ENCODE results near the gene RNPEPL1.

Gene RNPEPL1

DNA sequence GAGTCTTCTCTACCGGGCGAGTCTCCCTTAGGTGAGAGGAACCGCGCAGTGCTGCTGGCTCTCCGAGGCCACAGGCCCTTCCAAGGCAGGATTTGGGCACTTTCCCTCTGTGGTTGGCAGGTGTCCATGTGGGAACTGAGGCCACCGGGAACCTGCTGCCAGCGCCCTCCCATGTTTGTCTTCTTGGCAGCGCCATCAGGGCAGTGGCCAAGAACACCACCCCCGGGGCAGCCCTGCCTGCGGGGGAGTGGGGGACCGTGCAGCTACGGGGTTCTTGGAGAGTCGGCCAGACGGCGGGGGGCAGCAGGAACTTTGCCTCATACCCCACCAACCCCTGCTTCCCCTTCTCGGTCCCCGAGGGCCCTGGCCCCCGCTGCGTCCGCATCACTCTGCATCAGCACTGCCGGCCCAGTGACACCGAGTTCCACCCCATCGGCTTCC is 28.2 kb downstream of the RNPEPL1 start:
- no peaks in the 10 kb centered on the region for H3K4me1 ChIP-seq (ENCODE audit: low read length)
- DNase-seq, result no peak
- H2AFZ ChIP-seq (ENCODE audit: low read length), result no peak overlapping the region
- no peaks in the 10 kb centered on the region for H4K20me1 ChIP-seq (ENCODE audit: insufficient read depth, low read length)
- H3K27ac ChIP-seq (ENCODE audit: low read length), result no peak overlapping the region
- H3K4me2 ChIP-seq (ENCODE audit: low read depth, low read length), result no peak overlapping the region
- no peaks in the 10 kb centered on the region for H3F3A ChIP-seq (ENCODE audit: insufficient read depth, low read length)
- TF ChIP-seq EZH2phosphoT487 (IDR thresholded peaks at IDR 0.05; ENCODE audit: low read length) (no peak), EZH2 (optimal IDR thresholded peaks at IDR 0.05; ENCODE audit: low read depth, low read length) (no peak)
- TF ChIP-seq, protein P1, sequence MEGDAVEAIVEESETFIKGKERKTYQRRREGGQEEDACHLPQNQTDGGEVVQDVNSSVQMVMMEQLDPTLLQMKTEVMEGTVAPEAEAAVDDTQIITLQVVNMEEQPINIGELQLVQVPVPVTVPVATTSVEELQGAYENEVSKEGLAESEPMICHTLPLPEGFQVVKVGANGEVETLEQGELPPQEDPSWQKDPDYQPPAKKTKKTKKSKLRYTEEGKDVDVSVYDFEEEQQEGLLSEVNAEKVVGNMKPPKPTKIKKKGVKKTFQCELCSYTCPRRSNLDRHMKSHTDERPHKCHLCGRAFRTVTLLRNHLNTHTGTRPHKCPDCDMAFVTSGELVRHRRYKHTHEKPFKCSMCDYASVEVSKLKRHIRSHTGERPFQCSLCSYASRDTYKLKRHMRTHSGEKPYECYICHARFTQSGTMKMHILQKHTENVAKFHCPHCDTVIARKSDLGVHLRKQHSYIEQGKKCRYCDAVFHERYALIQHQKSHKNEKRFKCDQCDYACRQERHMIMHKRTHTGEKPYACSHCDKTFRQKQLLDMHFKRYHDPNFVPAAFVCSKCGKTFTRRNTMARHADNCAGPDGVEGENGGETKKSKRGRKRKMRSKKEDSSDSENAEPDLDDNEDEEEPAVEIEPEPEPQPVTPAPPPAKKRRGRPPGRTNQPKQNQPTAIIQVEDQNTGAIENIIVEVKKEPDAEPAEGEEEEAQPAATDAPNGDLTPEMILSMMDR (IDR thresholded peaks at IDR 0.05; ENCODE audit: low read length), result no peak
- H3K27me3 ChIP-seq (replicated peaks; ENCODE audit: insufficient read depth, low read length), result no peaks in the 10 kb centered on the region
- H3K9ac ChIP-seq (ENCODE audit: low read length), result no peak overlapping the region
- peaks cover 30% of the 10 kb centered on the region for H3K79me2 ChIP-seq (ENCODE audit: low read length)
- H3K4me3 ChIP-seq (ENCODE audit: low read length), result no peak overlapping the region
- H3K9me3 ChIP-seq (replicated peaks; ENCODE audit: insufficient read depth, low read length), result no peaks in the 10 kb centered on the region
- no peaks in the 10 kb centered on the region for H3K9me2 ChIP-seq (replicated peaks; ENCODE audit: insufficient read depth, low read length)
- no peaks in the 10 kb centered on the region for H3K36me3 ChIP-seq (replicated peaks; ENCODE audit: insufficient read depth, low read length)

DNA sequence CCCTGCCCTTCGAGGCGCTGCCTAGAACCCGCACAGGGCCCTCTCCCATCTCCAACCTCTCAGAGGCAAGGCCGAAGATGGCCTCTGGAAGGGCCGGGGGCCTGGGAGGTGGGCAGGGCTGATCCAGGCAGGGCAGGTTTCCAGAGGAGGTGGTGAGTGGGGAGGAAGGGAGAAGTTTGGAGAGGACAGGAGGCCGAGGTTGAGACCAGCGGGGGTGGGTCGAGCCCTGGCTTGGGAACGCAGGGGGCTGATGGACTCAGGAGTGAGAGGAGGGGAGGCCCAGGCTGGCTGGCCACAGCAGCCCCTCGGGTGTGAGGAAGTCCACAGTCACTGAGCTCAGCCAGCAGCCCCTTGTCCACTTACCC is 28.8 kb downstream of the RNPEPL1 start:
- no peaks in the 10 kb centered on the region for H3K4me1 ChIP-seq (ENCODE audit: low read length)
- no peak overlapping the region for H2AFZ ChIP-seq (ENCODE audit: low read length)
- H3K4me2 ChIP-seq (ENCODE audit: low read depth, low read length), result no peak overlapping the region
- no peak for DNase-seq
- H4K20me1 ChIP-seq (ENCODE audit: insufficient read depth, low read length), result no peaks in the 10 kb centered on the region
- H3K9me2 ChIP-seq (replicated peaks; ENCODE audit: insufficient read depth, low read length), result no peaks in the 10 kb centered on the region
- no peak overlapping the region for H3K27ac ChIP-seq (ENCODE audit: low read length)
- H3K4me3 ChIP-seq (ENCODE audit: low read length), result no peak overlapping the region
- H3F3A ChIP-seq (ENCODE audit: insufficient read depth, low read length), result no peaks in the 10 kb centered on the region
- H3K36me3 ChIP-seq (replicated peaks; ENCODE audit: insufficient read depth, low read length), result no peaks in the 10 kb centered on the region
- no peaks in the 10 kb centered on the region for H3K27me3 ChIP-seq (replicated peaks; ENCODE audit: insufficient read depth, low read length)
- no peak overlapping the region for H3K9ac ChIP-seq (ENCODE audit: low read length)
- peaks cover 25% of the 10 kb centered on the region for H3K79me2 ChIP-seq (ENCODE audit: low read length)
- TF ChIP-seq, protein P1 (IDR thresholded peaks at IDR 0.05; ENCODE audit: low read length), result no peak
- no peak for TF ChIP-seq EZH2 (optimal IDR thresholded peaks at IDR 0.05; ENCODE audit: low read depth, low read length)
- no peak for TF ChIP-seq EZH2phosphoT487 (IDR thresholded peaks at IDR 0.05; ENCODE audit: low read length)
- H3K9me3 ChIP-seq (replicated peaks; ENCODE audit: insufficient read depth, low read length), result no peaks in the 10 kb centered on the region

DNA sequence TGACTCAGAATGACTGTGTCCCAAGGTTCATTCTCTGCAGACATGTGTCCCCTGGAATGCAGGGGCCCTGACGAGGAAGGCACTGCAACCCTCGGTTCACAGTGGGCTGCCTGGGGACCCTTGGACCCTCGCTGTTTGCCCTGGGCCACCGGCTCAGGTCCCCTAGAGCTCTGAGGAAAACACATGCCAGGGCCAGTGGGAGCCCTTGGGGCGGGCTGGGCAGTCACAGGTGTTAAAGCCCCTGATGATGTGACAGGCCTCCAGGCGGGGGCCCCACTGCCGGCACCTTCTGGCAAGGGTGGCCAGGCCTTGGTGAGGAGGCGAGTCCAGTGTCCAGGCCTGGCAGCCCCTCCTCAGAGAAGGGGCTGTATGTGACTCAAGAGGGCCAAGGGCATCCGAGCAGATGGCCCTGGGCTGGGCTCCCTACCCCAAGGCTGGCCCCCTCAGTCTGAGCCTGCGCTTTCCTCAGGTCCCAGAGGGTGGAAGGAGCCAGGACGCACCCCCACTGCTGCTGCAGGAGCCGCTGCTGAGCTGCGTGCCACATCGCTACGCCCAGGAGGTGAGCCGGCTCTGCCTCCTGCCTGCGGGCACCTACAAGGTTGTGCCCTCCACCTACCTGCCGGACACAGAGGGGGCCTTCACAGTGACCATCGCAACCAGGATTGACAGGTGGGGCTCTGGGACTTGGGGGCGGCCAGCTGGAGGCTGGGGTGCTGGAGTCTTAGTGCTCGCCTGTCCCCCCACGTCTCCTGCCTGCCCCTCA is 29.3 kb downstream of the RNPEPL1 start:
- TF ChIP-seq EZH2phosphoT487 (IDR thresholded peaks at IDR 0.05; ENCODE audit: low read length) (no peak), EZH2 (optimal IDR thresholded peaks at IDR 0.05; ENCODE audit: low read depth, low read length) (no peak)
- TF ChIP-seq, protein P1 (IDR thresholded peaks at IDR 0.05; ENCODE audit: low read length), result no peak
- Histone ChIP-seq H3K36me3 (replicated peaks; ENCODE audit: insufficient read depth, low read length) (no peaks in the 10 kb centered on the region), H3K79me2 (ENCODE audit: low read length) (peaks cover 19% of the 10 kb centered on the region), H4K20me1 (ENCODE audit: insufficient read depth, low read length) (no peaks in the 10 kb centered on the region), H3K9ac (ENCODE audit: low read length) (no peak overlapping the region), H3F3A (ENCODE audit: insufficient read depth, low read length) (no peaks in the 10 kb centered on the region), H3K27ac (ENCODE audit: low read length) (no peak overlapping the region), H2AFZ (ENCODE audit: low read length) (no peak overlapping the region), H3K27me3 (replicated peaks; ENCODE audit: insufficient read depth, low read length) (no peaks in the 10 kb centered on the region), H3K4me2 (ENCODE audit: low read depth, low read length) (no peak overlapping the region), H3K9me3 (replicated peaks; ENCODE audit: insufficient read depth, low read length) (no peaks in the 10 kb centered on the region), H3K4me3 (ENCODE audit: low read length) (no peak overlapping the region), H3K9me2 (replicated peaks; ENCODE audit: insufficient read depth, low read length) (no peaks in the 10 kb centered on the region), H3K4me1 (ENCODE audit: low read length) (no peaks in the 10 kb centered on the region)
- no peak for DNase-seq

Measured in MM.1S (cell line).